OCI-LY7 (cell line): Measurements from ENCODE around the gene CXCL14. TPM values are rescaled to one million over a fixed set of nuclear protein-coding genes. Genes with fewer than 3 reads are reported as not detected.

Experiments
- BruUV-seq: library from RNA; stranded (reverse); fragments of 400-500 nt; replicated peaks from 2 replicates; lab custom pipeline; 2021; lab: Mats Ljungman, UMichigan
- CTCF ChIA-PET: fragments of 300-600 bp; sonication (Branson Sonifier 250); formaldehyde crosslinking; loops from one replicate; lab custom pipeline; 2022; ENCODE audit warnings: antibody characterized with exemption; ENCODE audit not compliant: unreplicated experiment; lab: Charles Lee
- POLR2A ChIA-PET: fragments of 300-600 bp; sonication (Branson Sonifier 250); formaldehyde crosslinking; loops from one replicate; lab custom pipeline; 2022; ENCODE audit warnings: antibody characterized with exemption; lab: Charles Lee
- DNase-seq: peaks from one replicate; pipeline ENCODE4 v3.0.0-alpha.2; 2015; ENCODE audit warnings: low spot score
- H2AFZ ChIP-seq: fragments of 200-600 bp; sonication (generic), shearing (Covaris generic); 2 replicates; pipeline ENCODE4 v1.6.1; 2014; ENCODE audit warnings: mild to moderate bottlenecking, antibody characterized with exemption, low read length, moderate library complexity
- H3K27ac ChIP-seq: fragments of 200-600 bp; sonication (generic); 2 replicates; pipeline ENCODE4 v1.5.1; 2014; ENCODE audit warnings: mixed run types, low read depth, mild to moderate bottlenecking, moderate library complexity, low read length, inconsistent platforms; ENCODE audit not compliant: poor library complexity, severe bottlenecking
- H3K36me3 ChIP-seq: fragments of 200-600 bp; sonication (generic); 2 replicates; pipeline ENCODE4 v1.6.1; 2014; ENCODE audit warnings: mild to moderate bottlenecking, antibody characterized with exemption, low read length, moderate library complexity, mixed read lengths; ENCODE audit not compliant: insufficient read depth
- H3K4me1 ChIP-seq: fragments of 200-600 bp; sonication (generic); 2 replicates; pipeline ENCODE4 v1.5.1; 2014; ENCODE audit warnings: mild to moderate bottlenecking, low read length; ENCODE audit not compliant: insufficient read depth, poor library complexity, severe bottlenecking
- H3K4me2 ChIP-seq: fragments of 200-600 bp; sonication (generic); 2 replicates; pipeline ENCODE4 v1.6.1; 2014; ENCODE audit warnings: mild to moderate bottlenecking, low read length
- H3K4me3 ChIP-seq: fragments of 200-600 bp; sonication (generic); 2 replicates; pipeline ENCODE4 v1.5.1; 2014; ENCODE audit warnings: mild to moderate bottlenecking, low read depth, low read length; ENCODE audit not compliant: poor library complexity, severe bottlenecking
- H3K79me2 ChIP-seq: fragments of 200-600 bp; sonication (generic); 2 replicates; pipeline ENCODE4 v1.6.1; 2016; ENCODE audit warnings: low read depth, mild to moderate bottlenecking, low read length, moderate library complexity, mixed read lengths; ENCODE audit not compliant: insufficient read depth
- H3K9me2 ChIP-seq: fragments of 200-600 bp; sonication (generic); 2 replicates; pipeline ENCODE4 v1.6.1; 2016; ENCODE audit warnings: mild to moderate bottlenecking, low read length, mixed read lengths; ENCODE audit not compliant: insufficient read depth
- H3K9me3 ChIP-seq: fragments of 200-600 bp; sonication (generic); 2 replicates; pipeline ENCODE4 v1.6.1; 2014; ENCODE audit warnings: mild to moderate bottlenecking, mixed run types, low read length, mixed read lengths
- H4K20me1 ChIP-seq: fragments of 200-600 bp; sonication (generic); 2 replicates; pipeline ENCODE4 v1.6.1; 2014; ENCODE audit warnings: mild to moderate bottlenecking, antibody characterized with exemption, low read length, moderate library complexity, mixed read lengths; ENCODE audit not compliant: insufficient read depth
- EZH2phosphoT487 ChIP-seq: fragments of 200-600 bp; sonication (generic); IDR thresholded peaks from 2 replicates; pipeline ENCODE4 v1.6.1; 2018; ENCODE audit warnings: low read depth, borderline replicate concordance, mild to moderate bottlenecking, mixed run types, antibody characterized with exemption, low read length, moderate library complexity, mixed read lengths
- intact Hi-C: fragments of 100-400 bp; cut with micrococcal nuclease; formaldehyde crosslinking; loops from one replicate; pipeline ENCODE4 v1.10.0; 2022; ENCODE audit not compliant: unreplicated experiment
- total RNA-seq, 2 experiments: library from RNA; depleted of rRNA in 1 of 2; stranded (reverse); fragments of >200 nt in 1 of 2; shearing (Covaris generic) in 1 of 2; gene quantifications; 2 replicates each; pipeline ENCODE4 v1.2.3, GENCODE V29; 2014 to 2022
- TF ChIP-seq, protein P1 (sequence below): fragments of 200-600 bp; sonication (generic); conservative IDR thresholded peaks from 2 replicates; pipeline ENCODE4 v1.5.1; 2014; ENCODE audit warnings: mild to moderate bottlenecking, antibody characterized with exemption, low read length, moderate library complexity, mixed read lengths

The CXCL14 gene
- total RNA-seq, 2 experiments from 2014 or later = not detected

DNA sequence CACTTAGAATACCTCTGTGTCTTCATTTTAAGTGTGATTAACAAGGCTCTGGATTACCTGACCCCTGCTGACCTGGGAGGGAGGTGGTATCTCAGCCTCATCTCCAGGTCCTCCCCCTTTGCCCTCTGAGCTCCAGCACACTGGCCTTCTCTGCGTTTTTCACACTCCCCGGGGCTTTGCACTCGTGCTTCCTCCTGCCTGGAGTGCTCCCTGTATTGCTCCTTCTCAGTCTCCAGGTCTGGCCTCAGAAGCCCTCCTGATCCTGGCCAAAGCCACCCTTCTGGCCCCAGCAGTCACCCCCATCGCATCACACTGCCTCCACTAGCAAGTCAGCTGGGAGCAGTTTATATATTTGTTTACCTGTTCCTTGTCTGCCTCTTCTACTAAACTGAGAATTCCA is 29.4 kb downstream of the CXCL14 start:
- H3K79me2 ChIP-seq = no peaks in the 10 kb centered on the region
- ChIA-PET POLR2A (interaction anchor here (0.5 kb wide), 1 partner anchor 894 kb away, joined by 3 read pairs; no protein-coding TSS in a partner anchor), CTCF (interaction anchor here (0.6 kb wide), 1 partner anchor 1006 kb away, joined by 3 read pairs; no protein-coding TSS in a partner anchor)
- no peaks in the 10 kb centered on the region for H3K36me3 ChIP-seq
- H3K9me3 ChIP-seq = no peaks in the 10 kb centered on the region
- intact Hi-C loops = no loop called here
- no peak for TF ChIP-seq EZH2phosphoT487
- TF ChIP-seq, protein P1, sequence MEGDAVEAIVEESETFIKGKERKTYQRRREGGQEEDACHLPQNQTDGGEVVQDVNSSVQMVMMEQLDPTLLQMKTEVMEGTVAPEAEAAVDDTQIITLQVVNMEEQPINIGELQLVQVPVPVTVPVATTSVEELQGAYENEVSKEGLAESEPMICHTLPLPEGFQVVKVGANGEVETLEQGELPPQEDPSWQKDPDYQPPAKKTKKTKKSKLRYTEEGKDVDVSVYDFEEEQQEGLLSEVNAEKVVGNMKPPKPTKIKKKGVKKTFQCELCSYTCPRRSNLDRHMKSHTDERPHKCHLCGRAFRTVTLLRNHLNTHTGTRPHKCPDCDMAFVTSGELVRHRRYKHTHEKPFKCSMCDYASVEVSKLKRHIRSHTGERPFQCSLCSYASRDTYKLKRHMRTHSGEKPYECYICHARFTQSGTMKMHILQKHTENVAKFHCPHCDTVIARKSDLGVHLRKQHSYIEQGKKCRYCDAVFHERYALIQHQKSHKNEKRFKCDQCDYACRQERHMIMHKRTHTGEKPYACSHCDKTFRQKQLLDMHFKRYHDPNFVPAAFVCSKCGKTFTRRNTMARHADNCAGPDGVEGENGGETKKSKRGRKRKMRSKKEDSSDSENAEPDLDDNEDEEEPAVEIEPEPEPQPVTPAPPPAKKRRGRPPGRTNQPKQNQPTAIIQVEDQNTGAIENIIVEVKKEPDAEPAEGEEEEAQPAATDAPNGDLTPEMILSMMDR = no peak
- no TSS peak for BruUV-seq
- no peak for DNase-seq
- H3K9me2 ChIP-seq = no peaks in the 10 kb centered on the region
- no peaks in the 10 kb centered on the region for H3K4me1 ChIP-seq
- no peak overlapping the region for H3K4me2 ChIP-seq
- no peak overlapping the region for H2AFZ ChIP-seq
- H4K20me1 ChIP-seq = no peaks in the 10 kb centered on the region
- no peak overlapping the region for H3K4me3 ChIP-seq
- H3K27ac ChIP-seq = no peak overlapping the region

- CTCF ChIA-PET = no interaction called here
- TF ChIP-seq, protein P1 = no peak
- no peak for TF ChIP-seq EZH2phosphoT487
These were observed 31.1 kb downstream of the CXCL14 start for GRCh38 chr5:135547590-135548254.

DNA sequence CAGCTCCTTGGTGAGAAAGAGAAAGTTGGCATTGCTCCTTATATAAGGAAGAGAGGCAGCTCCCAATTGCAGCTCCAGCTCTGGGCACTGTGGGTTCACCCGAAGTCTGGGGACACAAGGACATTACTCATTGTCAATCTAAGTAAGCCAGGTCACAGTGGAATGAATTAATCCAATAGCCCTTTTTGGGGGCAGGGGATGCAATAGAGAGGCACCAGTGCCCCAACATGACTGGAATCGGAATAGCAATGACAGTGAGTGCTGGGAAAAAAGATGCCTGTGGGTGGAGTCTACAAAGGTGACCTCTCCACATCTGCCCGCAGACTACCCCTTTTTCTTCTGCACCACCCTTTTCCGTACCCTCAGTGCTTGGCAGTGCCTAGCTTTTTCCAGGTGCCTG is 31.9 kb downstream of the CXCL14 start:
- H3K4me2 ChIP-seq = no peak overlapping the region
- H2AFZ ChIP-seq = no peak overlapping the region
- H4K20me1 ChIP-seq = no peaks in the 10 kb centered on the region
- no peak overlapping the region for H3K4me3 ChIP-seq
- no peaks in the 10 kb centered on the region for H3K9me2 ChIP-seq
- no peak for TF ChIP-seq EZH2phosphoT487
- TF ChIP-seq, protein P1 = no peak
- H3K79me2 ChIP-seq = no peaks in the 10 kb centered on the region
- H3K9me3 ChIP-seq = no peaks in the 10 kb centered on the region
- BruUV-seq = no TSS peak
- POLR2A ChIA-PET = no interaction called here
- CTCF ChIA-PET = no interaction called here
- no peaks in the 10 kb centered on the region for H3K36me3 ChIP-seq
- intact Hi-C loops = no loop called here
- DNase-seq = no peak
- H3K4me1 ChIP-seq = no peaks in the 10 kb centered on the region
- H3K27ac ChIP-seq = no peak overlapping the region

More at GRCh38 chr5:135547590-135548254, 31.1 kb downstream of the CXCL14 start:
- no peaks in the 10 kb centered on the region for H3K9me2 ChIP-seq
- intact Hi-C loops = no loop called here
- H3K36me3 ChIP-seq = no peaks in the 10 kb centered on the region
- no TSS peak for BruUV-seq
- POLR2A ChIA-PET = no interaction called here
- no peak overlapping the region for H3K27ac ChIP-seq
- no peaks in the 10 kb centered on the region for H3K9me3 ChIP-seq
- H2AFZ ChIP-seq = no peak overlapping the region
- no peak overlapping the region for H3K4me3 ChIP-seq
- H3K4me1 ChIP-seq = no peaks in the 10 kb centered on the region
- DNase-seq = no peak
- no peak overlapping the region for H3K4me2 ChIP-seq
- no peaks in the 10 kb centered on the region for H4K20me1 ChIP-seq
- H3K79me2 ChIP-seq = no peaks in the 10 kb centered on the region
